ENCODE results near the gene C7orf33.
"Not testable (repeated sequence)": the region's sequence is repeated elsewhere in the genome, so short reads cannot be mapped to it uniquely, and the experiment has no call there.

C7orf33 gene

DNA sequence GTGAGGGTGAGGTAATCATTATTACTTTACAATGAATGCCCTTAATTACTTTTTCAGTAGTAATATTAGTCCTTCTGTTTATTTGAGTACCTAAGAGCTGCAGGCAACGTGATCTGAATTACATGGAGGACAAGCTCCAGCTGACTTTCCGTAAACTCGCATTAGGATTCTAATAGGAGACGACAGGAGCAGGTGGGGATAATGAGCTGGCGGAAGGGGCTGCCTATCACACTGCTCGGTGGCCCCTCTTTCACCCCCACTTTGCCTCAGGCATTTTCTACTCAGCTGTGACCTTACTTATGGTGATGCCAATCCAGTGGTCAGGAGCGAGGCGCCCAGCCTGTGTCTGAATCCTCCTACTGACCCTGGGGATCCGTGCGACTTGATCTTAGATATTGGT lies at the start of gene C7orf33:
TSS of gene C7orf33 (plus strand) at position 296 of the 400 bp plus-strand sequence. CDS start 160 bp downstream, outside the sequence.
- FAIRE-seq (no peak), DNase-seq (ENCODE audit: extremely low spot score, insufficient read length, low read depth) (no peak)

GRCh38 chr7:148541891-148542504 lies 48.6 kb upstream of the C7orf33 start:
- DNase-seq (ENCODE audit: extremely low spot score, insufficient read length, low read depth) (no peak), FAIRE-seq (no peak)

DNA sequence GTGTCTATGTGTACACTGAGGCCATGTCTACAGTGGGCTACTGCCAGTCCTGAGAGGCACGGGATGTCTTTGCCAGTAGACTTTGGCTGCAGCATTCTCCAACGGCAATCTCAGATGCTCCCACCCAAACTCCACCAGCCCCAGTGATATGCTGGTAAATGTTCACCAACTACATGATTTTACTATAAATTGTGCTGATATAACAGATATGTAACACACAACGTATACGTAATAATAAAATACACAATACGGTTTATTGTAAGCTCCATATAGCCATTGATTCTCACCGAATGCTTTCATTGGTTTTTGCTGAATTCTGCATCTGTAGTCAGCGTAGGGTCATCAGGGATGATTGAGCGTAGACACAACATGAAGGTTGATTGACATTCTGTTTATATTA lies 47.3 kb upstream of the C7orf33 start:
- DNase-seq (ENCODE audit: extremely low spot score, insufficient read length, low read depth): no peak
- no peak for FAIRE-seq

GRCh38 chr7:148545172-148545571 lies 45.4 kb upstream of the C7orf33 start:
- FAIRE-seq: no peak

GRCh38 chr7:148545932-148546331 lies 44.6 kb upstream of the C7orf33 start:
- FAIRE-seq: no peak
- no peak for DNase-seq (ENCODE audit: extremely low spot score, insufficient read length, low read depth)

More at GRCh38 chr7:148545172-148545571, 45.4 kb upstream of the C7orf33 start:
- no peak for DNase-seq (ENCODE audit: extremely low spot score, insufficient read length, low read depth)

- no peak for DNase-seq (ENCODE audit: extremely low spot score, insufficient read length, low read depth)
- FAIRE-seq: no peak
Observed at GRCh38 chr7:148546857-148547256, 43.7 kb upstream of the C7orf33 start.

- DNase-seq (ENCODE audit: extremely low spot score, insufficient read length, low read depth) (no peak), FAIRE-seq (no peak)
Observed at GRCh38 chr7:148547951-148548350, 42.6 kb upstream of the C7orf33 start.

GRCh38 chr7:148553979-148554378 lies 36.6 kb upstream of the C7orf33 start:
- FAIRE-seq (no peak), DNase-seq (ENCODE audit: extremely low spot score, insufficient read length, low read depth) (no peak)

GRCh38 chr7:148556892-148557291 lies 33.7 kb upstream of the C7orf33 start:
- DNase-seq (ENCODE audit: extremely low spot score, insufficient read length, low read depth) (no peak), FAIRE-seq (no peak)

GRCh38 chr7:148558914-148559313 lies 31.7 kb upstream of the C7orf33 start:
- DNase-seq (ENCODE audit: extremely low spot score, insufficient read length, low read depth): no peak
- no peak for FAIRE-seq

- DNase-seq (ENCODE audit: extremely low spot score, insufficient read length, low read depth): no peak
- FAIRE-seq: no peak
Observed at GRCh38 chr7:148561099-148561498, 29.5 kb upstream of the C7orf33 start.

DNA sequence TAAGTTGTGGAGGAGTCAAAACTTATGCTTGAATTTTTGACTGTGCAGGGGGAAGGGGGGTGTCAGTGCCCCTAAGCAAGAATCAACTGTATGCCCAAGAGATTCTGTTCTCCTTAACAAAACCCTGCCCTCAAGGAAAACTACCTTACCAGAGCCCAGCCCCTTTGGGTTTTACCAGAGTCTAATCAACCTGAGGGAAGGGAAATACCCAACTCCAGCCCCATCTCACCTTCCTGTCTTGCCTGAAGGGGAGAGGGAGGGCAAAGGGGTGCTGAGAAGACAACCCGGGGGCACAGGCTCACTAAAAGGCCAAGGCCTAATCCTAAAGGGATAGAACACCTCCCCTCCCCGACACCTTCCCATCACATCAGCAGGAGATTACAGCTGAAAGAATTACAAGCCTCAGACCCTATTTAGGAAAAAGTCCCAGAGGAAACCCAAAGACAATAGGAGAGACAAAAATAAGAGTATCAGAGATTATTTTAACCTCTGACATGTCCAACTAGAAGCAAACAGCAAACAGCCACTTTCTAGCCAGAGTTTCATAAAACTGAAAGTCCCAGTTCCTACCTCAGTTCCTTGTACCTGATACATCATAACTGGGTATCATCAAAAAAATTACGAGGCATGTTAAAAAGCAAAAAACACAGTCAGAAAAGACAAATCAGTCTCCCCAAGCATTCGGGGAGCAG lies 26.8 kb upstream of the C7orf33 start:
- FAIRE-seq (peak; percentile 65), DNase-seq (ENCODE audit: extremely low spot score, insufficient read length, low read depth) (no peak)

GRCh38 chr7:148564275-148564951 lies 26.2 kb upstream of the C7orf33 start:
- DNase-seq (ENCODE audit: extremely low spot score, insufficient read length, low read depth): not testable (repeated sequence)
- FAIRE-seq: peak; percentile 87

DNA sequence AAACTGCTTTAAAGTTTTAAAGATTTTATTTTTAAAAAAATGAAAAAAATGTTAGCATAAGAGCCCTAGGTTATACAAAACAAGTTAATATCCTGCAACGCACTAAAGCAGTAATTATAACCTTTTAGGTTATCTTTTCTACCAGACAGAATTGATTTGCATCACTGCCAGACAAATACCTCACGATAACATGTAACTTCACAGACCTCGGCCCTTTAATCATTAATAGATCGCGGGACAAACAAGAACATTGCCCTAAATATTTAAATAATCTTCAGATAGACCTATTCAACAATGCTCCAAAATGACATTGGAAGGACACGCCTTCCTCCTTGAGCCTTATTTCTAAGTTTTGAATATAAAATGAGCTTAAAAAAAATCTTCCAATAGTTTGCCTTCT lies 23.8 kb upstream of the C7orf33 start:
- no peak for FAIRE-seq
- DNase-seq (ENCODE audit: extremely low spot score, insufficient read length, low read depth): no peak

DNA sequence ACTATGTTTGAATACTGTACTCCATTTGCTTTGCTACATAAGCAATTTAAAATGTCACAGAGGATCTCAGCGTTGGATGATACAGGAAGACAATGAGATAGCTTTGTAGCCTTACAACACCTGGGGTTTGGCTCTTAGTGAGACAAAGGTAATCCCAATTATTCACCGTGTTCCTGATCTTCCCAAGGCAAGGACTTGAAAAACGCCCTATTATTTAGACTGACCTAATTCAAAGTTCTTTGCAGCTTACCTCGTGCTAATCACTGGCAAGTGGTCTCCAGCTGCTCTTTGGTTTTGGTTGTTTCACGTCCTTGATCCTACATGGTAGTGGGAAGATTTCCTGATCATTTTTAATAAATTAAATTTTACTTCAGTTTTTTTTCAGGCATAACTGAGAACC lies 23.0 kb upstream of the C7orf33 start:
- DNase-seq (ENCODE audit: extremely low spot score, insufficient read length, low read depth) (no peak), FAIRE-seq (no peak)

DNA sequence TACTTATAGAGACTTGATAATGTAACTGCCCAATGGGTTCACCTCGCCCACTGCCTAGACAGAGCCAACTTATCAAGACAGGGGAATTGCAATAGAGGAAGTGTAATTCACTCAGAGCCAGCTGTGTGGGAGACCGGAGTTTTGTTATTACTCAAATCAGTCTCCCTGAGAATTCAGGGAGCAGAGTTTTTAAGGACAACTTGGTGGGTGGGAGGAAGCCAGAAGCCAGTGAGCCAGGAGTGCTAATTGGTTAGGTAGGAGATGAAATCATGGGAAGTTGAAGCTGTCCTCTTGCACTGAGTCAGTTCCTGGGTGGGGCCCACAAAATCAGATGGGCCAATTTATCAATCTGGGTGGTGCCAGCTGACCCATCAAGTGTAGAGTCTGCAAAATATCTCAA lies 20.1 kb upstream of the C7orf33 start:
- DNase-seq (ENCODE audit: extremely low spot score, insufficient read length, low read depth) (no peak), FAIRE-seq (no peak)

GRCh38 chr7:148570973-148571372 lies 19.6 kb upstream of the C7orf33 start:
- DNase-seq (ENCODE audit: extremely low spot score, insufficient read length, low read depth); FAIRE-seq: not testable (repeated sequence)

- DNase-seq (ENCODE audit: extremely low spot score, insufficient read length, low read depth) (no peak), FAIRE-seq (no peak)
Observed at GRCh38 chr7:148571381-148571780, 19.2 kb upstream of the C7orf33 start.

- no peak for DNase-seq (ENCODE audit: extremely low spot score, insufficient read length, low read depth)
- no peak for FAIRE-seq
Observed at GRCh38 chr7:148572067-148572522, 18.5 kb upstream of the C7orf33 start.

DNA sequence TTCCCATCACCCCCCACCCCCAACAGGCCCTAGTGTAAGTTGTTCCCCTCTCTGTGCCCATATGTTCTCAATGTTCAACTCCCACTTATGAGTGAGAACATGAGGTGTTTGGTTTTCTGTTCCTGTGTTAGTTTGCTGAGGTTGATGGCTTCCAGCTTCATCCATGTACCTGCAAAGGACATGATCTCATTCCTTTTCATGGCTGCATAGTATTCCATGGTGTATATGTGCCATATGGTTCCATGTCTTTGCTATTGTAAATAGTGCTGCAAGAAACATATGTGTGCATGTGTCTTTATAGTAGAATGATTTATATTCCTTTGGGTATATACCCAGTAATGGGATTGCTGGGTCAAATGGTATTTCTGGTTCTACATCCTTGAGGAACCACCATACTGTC lies 17.0 kb upstream of the C7orf33 start:
- not testable (repeated sequence) for FAIRE-seq; DNase-seq (ENCODE audit: extremely low spot score, insufficient read length, low read depth)

Data from GM18507 (cell line).